ENCODE measurements around the gene CLEC1A.

The CLEC1A gene

GRCh38 chr12:10068644-10069043 is 30.1 kb downstream of the CLEC1A start:
- Histone ChIP-seq H3K36me3 (ENCODE audit: insufficient read depth, low read length) (no peaks in the 10 kb centered on the region), H3K4me2 (ENCODE audit: insufficient read depth, low read length) (no peak overlapping the region), H3K9ac (ENCODE audit: low read depth, low read length) (no peak overlapping the region), H2AFZ (ENCODE audit: low read depth, low read length) (no peak overlapping the region), H3K9me3 (ENCODE audit: insufficient read depth, low read length, severe bottlenecking) (no peaks in the 10 kb centered on the region), H4K20me1 (ENCODE audit: insufficient read depth, low read length) (no peaks in the 10 kb centered on the region), H3K79me2 (ENCODE audit: insufficient read depth, low read length) (no peaks in the 10 kb centered on the region), H3K27me3 (ENCODE audit: insufficient read depth, low read length, poor library complexity) (peaks cover 15% of the 10 kb centered on the region), H3K4me1 (ENCODE audit: insufficient read depth, low read length) (no peaks in the 10 kb centered on the region), H3K27ac (ENCODE audit: low read length) (no peak overlapping the region), H3K4me3 (ENCODE audit: low read depth in 1 of 2, low read length in 2 of 2) (no peak overlapping the region)
- DNase-seq (no peak), ATAC-seq (ENCODE audit: insufficient read depth, low read depth) (no peak)
- TF ChIP-seq EZH2 (IDR thresholded peaks at IDR 0.05; ENCODE audit: borderline replicate concordance, low read depth, low read length, severe bottlenecking), result no peak
- no peak for TF ChIP-seq CTCF (IDR thresholded peaks at IDR 0.05; ENCODE audit: borderline replicate concordance, extremely low read depth, low read length, poor library complexity, severe bottlenecking)

- H3K9me3 ChIP-seq (ENCODE audit: insufficient read depth, low read length, severe bottlenecking), result no peaks in the 10 kb centered on the region
- no peak overlapping the region for H3K27ac ChIP-seq (ENCODE audit: low read length)
- no peaks in the 10 kb centered on the region for H3K36me3 ChIP-seq (ENCODE audit: insufficient read depth, low read length)
- no peaks in the 10 kb centered on the region for H3K79me2 ChIP-seq (ENCODE audit: insufficient read depth, low read length)
- peaks cover 15% of the 10 kb centered on the region for H3K27me3 ChIP-seq (ENCODE audit: insufficient read depth, low read length, poor library complexity)
- ATAC-seq (ENCODE audit: insufficient read depth, low read depth), result no peak
- no peak for DNase-seq
- no peak overlapping the region for H3K4me3 ChIP-seq (ENCODE audit: low read depth in 1 of 2, low read length in 2 of 2)
- H3K9ac ChIP-seq (ENCODE audit: low read depth, low read length), result no peak overlapping the region
- no peaks in the 10 kb centered on the region for H4K20me1 ChIP-seq (ENCODE audit: insufficient read depth, low read length)
- no peaks in the 10 kb centered on the region for H3K4me1 ChIP-seq (ENCODE audit: insufficient read depth, low read length)
- no peak for TF ChIP-seq EZH2 (IDR thresholded peaks at IDR 0.05; ENCODE audit: borderline replicate concordance, low read depth, low read length, severe bottlenecking)
- no peak for TF ChIP-seq CTCF (IDR thresholded peaks at IDR 0.05; ENCODE audit: borderline replicate concordance, extremely low read depth, low read length, poor library complexity, severe bottlenecking)
- no peak overlapping the region for H3K4me2 ChIP-seq (ENCODE audit: insufficient read depth, low read length)
- no peak overlapping the region for H2AFZ ChIP-seq (ENCODE audit: low read depth, low read length)
These were observed 30.8 kb downstream of the CLEC1A start for GRCh38 chr12:10067942-10068341.

- H2AFZ ChIP-seq (ENCODE audit: low read depth, low read length), result no peak overlapping the region
- no peak overlapping the region for H3K9ac ChIP-seq (ENCODE audit: low read depth, low read length)
- H3K36me3 ChIP-seq (ENCODE audit: insufficient read depth, low read length), result no peaks in the 10 kb centered on the region
- no peaks in the 10 kb centered on the region for H3K9me3 ChIP-seq (ENCODE audit: insufficient read depth, low read length, severe bottlenecking)
- no peaks in the 10 kb centered on the region for H3K79me2 ChIP-seq (ENCODE audit: insufficient read depth, low read length)
- no peak overlapping the region for H3K4me3 ChIP-seq (ENCODE audit: low read depth in 1 of 2, low read length in 2 of 2)
- H3K27ac ChIP-seq (ENCODE audit: low read length), result no peak overlapping the region
- ATAC-seq (ENCODE audit: insufficient read depth, low read depth) (no peak), DNase-seq (no peak)
- no peak for TF ChIP-seq EZH2 (IDR thresholded peaks at IDR 0.05; ENCODE audit: borderline replicate concordance, low read depth, low read length, severe bottlenecking)
- no peak overlapping the region for H3K4me2 ChIP-seq (ENCODE audit: insufficient read depth, low read length)
- peaks cover 19% of the 10 kb centered on the region for H3K27me3 ChIP-seq (ENCODE audit: insufficient read depth, low read length, poor library complexity)
- H4K20me1 ChIP-seq (ENCODE audit: insufficient read depth, low read length), result no peaks in the 10 kb centered on the region
- H3K4me1 ChIP-seq (ENCODE audit: insufficient read depth, low read length), result no peaks in the 10 kb centered on the region
These were observed 31.5 kb downstream of the CLEC1A start for GRCh38 chr12:10067264-10067663.

- DNase-seq, result no peak
- Histone ChIP-seq H3K27me3 (ENCODE audit: insufficient read depth, low read length, poor library complexity) (peaks cover 27% of the 10 kb centered on the region), H3K9me3 (ENCODE audit: insufficient read depth, low read length, severe bottlenecking) (no peaks in the 10 kb centered on the region), H3K9ac (ENCODE audit: low read depth, low read length) (no peak overlapping the region), H4K20me1 (ENCODE audit: insufficient read depth, low read length) (no peaks in the 10 kb centered on the region), H2AFZ (ENCODE audit: low read depth, low read length) (no peak overlapping the region), H3K4me2 (ENCODE audit: insufficient read depth, low read length) (no peak overlapping the region), H3K4me1 (ENCODE audit: insufficient read depth, low read length) (no peaks in the 10 kb centered on the region), H3K79me2 (ENCODE audit: insufficient read depth, low read length) (no peaks in the 10 kb centered on the region), H3K36me3 (ENCODE audit: insufficient read depth, low read length) (no peaks in the 10 kb centered on the region), H3K4me3 (ENCODE audit: low read depth in 1 of 2, low read length in 2 of 2) (no peak overlapping the region), H3K27ac (ENCODE audit: low read length) (no peak overlapping the region)
- no peak for ATAC-seq (ENCODE audit: insufficient read depth, low read depth)
- TF ChIP-seq CTCF (IDR thresholded peaks at IDR 0.05; ENCODE audit: borderline replicate concordance, extremely low read depth, low read length, poor library complexity, severe bottlenecking) (no peak), EZH2 (IDR thresholded peaks at IDR 0.05; ENCODE audit: borderline replicate concordance, low read depth, low read length, severe bottlenecking) (no peak)
These were observed 33.5 kb downstream of the CLEC1A start for GRCh38 chr12:10065241-10065640.

Data from DND-41 (cell line).